B cell (primary cell): ENCODE data around the gene SLC16A12. TPM values are rescaled to one million over a fixed set of nuclear protein-coding genes. Genes with fewer than 3 reads are reported as not detected.
A peak's percentile ranks its signal among the peaks of the same experiment; 100 is the strongest.

Source experiments
- ATAC-seq: fragments of 200-7000 bp; cut with Tn5 transposase; one replicate; pipeline ENCODE4 v1.10.0; 2021; ENCODE audit warnings: low read depth, mild to moderate bottlenecking, moderate number of reproducible peaks, moderate library complexity
- CTCF ChIA-PET: fragments of 350-600 bp; sonication (Branson Sonifier 250); formaldehyde crosslinking; loops from one replicate; lab custom pipeline; 2021; ENCODE audit warnings: antibody characterized with exemption, inconsistent platforms; lab: Charles Lee
- POLR2A ChIA-PET: fragments of 350-600 bp; sonication (Branson Sonifier 250); formaldehyde crosslinking; loops from one replicate; lab custom pipeline; 2021; ENCODE audit warnings: antibody characterized with exemption; lab: Charles Lee
- DNase-seq: peaks from one replicate; pipeline ENCODE4 v3.0.0; 2013
- H2AFZ ChIP-seq: 2 replicates; pipeline ENCODE4 v1.6.1; 2012; ENCODE audit warnings: mild to moderate bottlenecking, low read depth, low read length; ENCODE audit not compliant: insufficient read depth, poor library complexity, severe bottlenecking
- H3K27ac ChIP-seq, 2 donors: 1 replicate in 1 of 2; 2 replicates in 1 of 2; pipeline ENCODE4 v1.5.1; 2012 to 2013; ENCODE audit warnings: low read length in 2 of 2, mild to moderate bottlenecking in 2 of 2, moderate library complexity in 1 of 2
- H3K27me3 ChIP-seq, 4 experiments: fragments of 200-600 bp in 1 of 4; sonication (generic) in 1 of 4; replicated peaks in 1 of 4; 1 replicate in 2 of 4; 2 replicates in 2 of 4; pipeline versions ENCODE4 v1.6.1 to v1.7.0; 2013 to 2016; ENCODE audit warnings: low read length in 3 of 4, mild to moderate bottlenecking in 2 of 4, mixed read lengths in 1 of 4, moderate library complexity in 1 of 4; ENCODE audit not compliant: insufficient read depth in 4 of 4, control insufficient read depth in 3 of 4; ENCODE audit errors: control extremely low read depth in 1 of 4
- H3K36me3 ChIP-seq, 2 experiments: replicated peaks in 1 of 2; 1 replicate in 1 of 2; 2 replicates in 1 of 2; pipeline versions ENCODE4 v1.6.1 to v1.7.1; 2013; ENCODE audit warnings: low read length in 1 of 2; ENCODE audit not compliant: insufficient read depth in 2 of 2, control insufficient read depth in 1 of 2; ENCODE audit errors: control extremely low read depth in 1 of 2, extremely low read depth in 1 of 2
- H3K4me1 ChIP-seq, 2 donors: fragments of 200-600 bp in 1 of 2; sonication (generic) in 1 of 2; 1 replicate in 1 of 2; 2 replicates in 1 of 2; pipeline versions ENCODE4 v1.5.1 to v1.6.1; 2013 to 2017; ENCODE audit warnings: low read length in 2 of 2; ENCODE audit not compliant: control insufficient read depth in 2 of 2, insufficient read depth in 2 of 2
- H3K4me2 ChIP-seq: replicated peaks from 2 replicates; pipeline ENCODE3; 2012; ENCODE audit warnings: mild to moderate bottlenecking, low read depth, low read length; ENCODE audit not compliant: poor library complexity, severe bottlenecking
- H3K4me3 ChIP-seq, 5 experiments: fragments of 200-600 bp in 1 of 5; sonication (generic) in 1 of 5; 1 replicate in 3 of 5; 2 replicates in 2 of 5; pipeline versions ENCODE4 v1.5.1 to v1.7.0; 2011 to 2016; ENCODE audit warnings: low read length in 4 of 5, mild to moderate bottlenecking in 4 of 5, low read depth in 2 of 5, control low read depth in 1 of 5, moderate library complexity in 1 of 5; ENCODE audit not compliant: insufficient read depth in 1 of 5; ENCODE audit errors: control extremely low read depth in 1 of 5, extremely low read depth in 1 of 5
- H3K79me2 ChIP-seq: fragments of 200-600 bp; sonication (generic); one replicate; pipeline ENCODE4 v1.6.0; 2016; ENCODE audit warnings: low read length; ENCODE audit not compliant: control insufficient read depth, insufficient read depth
- H3K9ac ChIP-seq: fragments of 200-600 bp; sonication (generic); 2 replicates; pipeline ENCODE4 v1.6.1; 2017; ENCODE audit warnings: mild to moderate bottlenecking, low read length, moderate library complexity
- H3K9me3 ChIP-seq, 3 donors: one replicate each; pipeline versions ENCODE4 v1.6.1 to v1.7.1; 2013; ENCODE audit warnings: low read length in 2 of 3; ENCODE audit not compliant: control insufficient read depth in 2 of 3, insufficient read depth in 1 of 3; ENCODE audit errors: control extremely low read depth in 1 of 3
- H4K20me1 ChIP-seq: 2 replicates; pipeline ENCODE4 v1.6.0; 2012; ENCODE audit warnings: mild to moderate bottlenecking, low read length; ENCODE audit not compliant: insufficient read depth, control insufficient read depth, poor library complexity, severe bottlenecking
- H3K27ac Mint-ChIP-seq: one replicate; pipeline ENCODE4 v1.8.0; 2021; ENCODE audit warnings: mixed read lengths
- H3K27me3 Mint-ChIP-seq: one replicate; pipeline ENCODE4 v1.8.0; 2021; ENCODE audit warnings: mixed read lengths
- H3K4me1 Mint-ChIP-seq: one replicate; pipeline ENCODE4 v1.8.0; 2021; ENCODE audit warnings: mixed read lengths
- H3K4me3 Mint-ChIP-seq: one replicate; pipeline ENCODE4 v1.8.0; 2021; ENCODE audit warnings: mixed read lengths
- H3K9me3 Mint-ChIP-seq: one replicate; pipeline ENCODE4 v1.8.0; 2022; ENCODE audit warnings: mixed read lengths; ENCODE audit not compliant: insufficient read depth
- EZH2 ChIP-seq: IDR thresholded peaks from 2 replicates; pipeline ENCODE4 v1.6.1; 2012; ENCODE audit warnings: borderline replicate concordance, low read depth, mild to moderate bottlenecking, moderate library complexity, low read length; ENCODE audit not compliant: insufficient read depth, poor library complexity, severe bottlenecking
- WGBS: methylation state at CpG from one replicate; pipeline ENCODE4 v1.1.5; 2013; ENCODE audit warnings: missing lambda C conversion rate; ENCODE audit not compliant: insufficient coverage; 5-methylcytosine and 5-hydroxymethylcytosine counted together
- intact Hi-C: fragments of 100-400 bp; cut with micrococcal nuclease; formaldehyde crosslinking; loops from one replicate; pipeline ENCODE4 v1.10.0; 2022
- polyA minus RNA-seq: library from RNA; depleted of rRNA, polyadenylated mRNA; stranded (reverse); fragments of >200 nt; gene quantifications from 2 replicates; pipeline ENCODE4 v1.2.3, GENCODE V29; 2012
- polyA plus RNA-seq: library from polyadenylated mRNA; depleted of rRNA; stranded (reverse); fragments of >200 nt; gene quantifications from 2 replicates; pipeline ENCODE4 v1.2.3, GENCODE V29; 2012
- total RNA-seq, 2 donors: library from RNA; stranded (reverse); fragments of 120-200 nt in 1 of 2; gene quantifications; 1 replicate in 1 of 2; 2 replicates in 1 of 2; pipeline versions ENCODE4 v1.2.3 to v1.2.4, GENCODE V29; 2013 to 2022
- TF ChIP-seq, protein P1 (sequence below): fragments of 200-600 bp; IDR thresholded peaks from one replicate; pipeline ENCODE4 v1.8.0; 2022; ENCODE audit warnings: antibody characterized with exemption, mild to moderate bottlenecking

SLC16A12 gene, protein sequence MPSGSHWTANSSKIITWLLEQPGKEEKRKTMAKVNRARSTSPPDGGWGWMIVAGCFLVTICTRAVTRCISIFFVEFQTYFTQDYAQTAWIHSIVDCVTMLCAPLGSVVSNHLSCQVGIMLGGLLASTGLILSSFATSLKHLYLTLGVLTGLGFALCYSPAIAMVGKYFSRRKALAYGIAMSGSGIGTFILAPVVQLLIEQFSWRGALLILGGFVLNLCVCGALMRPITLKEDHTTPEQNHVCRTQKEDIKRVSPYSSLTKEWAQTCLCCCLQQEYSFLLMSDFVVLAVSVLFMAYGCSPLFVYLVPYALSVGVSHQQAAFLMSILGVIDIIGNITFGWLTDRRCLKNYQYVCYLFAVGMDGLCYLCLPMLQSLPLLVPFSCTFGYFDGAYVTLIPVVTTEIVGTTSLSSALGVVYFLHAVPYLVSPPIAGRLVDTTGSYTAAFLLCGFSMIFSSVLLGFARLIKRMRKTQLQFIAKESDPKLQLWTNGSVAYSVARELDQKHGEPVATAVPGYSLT
- total RNA-seq = not detected in 2 replicates
- total RNA-seq (2013) = not detected
- not detected in 2 replicates for polyA plus RNA-seq
- not detected in 2 replicates for polyA minus RNA-seq

DNA sequence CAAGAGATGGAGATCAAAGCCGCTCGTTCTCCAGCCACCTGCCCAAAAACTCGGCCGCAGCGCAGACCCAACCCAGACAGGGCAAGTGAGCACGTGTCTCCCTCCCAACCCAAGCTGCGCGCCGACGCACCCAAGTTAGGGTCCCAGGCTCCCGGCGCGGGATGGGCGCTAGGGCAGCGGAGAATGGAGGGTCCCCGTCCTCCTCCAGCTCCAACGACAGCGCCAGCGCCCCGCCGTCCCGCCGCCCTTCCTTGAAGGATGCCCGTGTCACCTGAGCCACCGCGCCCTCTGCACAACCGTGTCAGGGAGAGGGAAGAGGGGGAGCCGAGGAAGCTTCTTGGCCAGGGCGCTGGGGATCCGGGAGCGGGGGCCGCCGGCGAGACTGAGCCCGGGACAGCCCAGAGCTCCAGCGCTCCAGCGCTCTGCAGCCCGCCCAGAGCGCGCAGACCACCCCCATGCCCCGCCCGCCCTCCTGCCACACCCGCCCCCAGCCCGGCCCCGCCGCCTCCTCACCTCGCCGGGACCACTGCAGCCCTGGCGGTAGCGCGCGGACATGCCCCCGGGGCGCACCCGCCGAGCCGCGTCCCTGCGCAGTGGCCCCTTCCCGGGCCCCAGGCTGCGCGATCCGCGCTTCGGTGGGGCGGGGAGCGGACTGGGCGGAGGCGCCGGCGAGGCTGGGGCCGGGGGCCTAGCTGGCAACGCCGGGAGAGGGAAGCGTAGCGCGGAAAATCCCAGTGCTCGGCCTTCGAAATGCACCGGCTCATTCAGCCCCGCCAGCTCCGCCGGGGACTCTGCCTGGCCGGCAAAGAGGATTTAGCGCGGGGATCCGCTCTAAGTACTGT is at the start of gene SLC16A12:
TSS of gene SLC16A12 (minus strand) at position 424 of the 842 bp plus-strand sequence. CDS start 73,016 bp downstream, outside the sequence.
- 5% methylated on average over 67 of the region's 87 CpGs for WGBS
- H3K4me1 ChIP-seq = peaks cover 5 to 14% of the 10 kb centered on the region in 2 donors
- ATAC-seq (no peak), DNase-seq (no peak)
- peaks cover 60% of the 10 kb centered on the region for H3K27me3 Mint-ChIP-seq
- no peak within 1 kb of the TSS for H3K27ac Mint-ChIP-seq
- no peaks in the 10 kb centered on the region for H3K9me3 Mint-ChIP-seq
- TF ChIP-seq, protein P1, sequence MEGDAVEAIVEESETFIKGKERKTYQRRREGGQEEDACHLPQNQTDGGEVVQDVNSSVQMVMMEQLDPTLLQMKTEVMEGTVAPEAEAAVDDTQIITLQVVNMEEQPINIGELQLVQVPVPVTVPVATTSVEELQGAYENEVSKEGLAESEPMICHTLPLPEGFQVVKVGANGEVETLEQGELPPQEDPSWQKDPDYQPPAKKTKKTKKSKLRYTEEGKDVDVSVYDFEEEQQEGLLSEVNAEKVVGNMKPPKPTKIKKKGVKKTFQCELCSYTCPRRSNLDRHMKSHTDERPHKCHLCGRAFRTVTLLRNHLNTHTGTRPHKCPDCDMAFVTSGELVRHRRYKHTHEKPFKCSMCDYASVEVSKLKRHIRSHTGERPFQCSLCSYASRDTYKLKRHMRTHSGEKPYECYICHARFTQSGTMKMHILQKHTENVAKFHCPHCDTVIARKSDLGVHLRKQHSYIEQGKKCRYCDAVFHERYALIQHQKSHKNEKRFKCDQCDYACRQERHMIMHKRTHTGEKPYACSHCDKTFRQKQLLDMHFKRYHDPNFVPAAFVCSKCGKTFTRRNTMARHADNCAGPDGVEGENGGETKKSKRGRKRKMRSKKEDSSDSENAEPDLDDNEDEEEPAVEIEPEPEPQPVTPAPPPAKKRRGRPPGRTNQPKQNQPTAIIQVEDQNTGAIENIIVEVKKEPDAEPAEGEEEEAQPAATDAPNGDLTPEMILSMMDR = no peak
- no peak for TF ChIP-seq EZH2
- H3K9ac ChIP-seq = no peak within 1 kb of the TSS
- H3K9me3 ChIP-seq = no peaks in the 10 kb centered on the region
- no peak within 1 kb of the TSS for H3K4me3 ChIP-seq
- H3K4me1 Mint-ChIP-seq = peaks cover 16% of the 10 kb centered on the region
- H3K36me3 ChIP-seq = no peaks in the 10 kb centered on the region
- peak within 1 kb of the TSS; percentile 35 for H3K4me2 ChIP-seq
- no peaks in the 10 kb centered on the region for H3K79me2 ChIP-seq
- H3K4me3 Mint-ChIP-seq = peak within 1 kb of the TSS; percentile 37
- CTCF ChIA-PET = no interaction called here
- intact Hi-C loops = no loop called here
- POLR2A ChIA-PET = no interaction called here
- H3K27ac ChIP-seq = no peak within 1 kb of the TSS
- peaks cover 0 to 36% (median 26%) of the 10 kb centered on the region in 4 experiments for H3K27me3 ChIP-seq
- no peak within 1 kb of the TSS for H2AFZ ChIP-seq
- H4K20me1 ChIP-seq = no peaks in the 10 kb centered on the region
